Measurements from ENCODE around the gene CDK16.

DNA sequence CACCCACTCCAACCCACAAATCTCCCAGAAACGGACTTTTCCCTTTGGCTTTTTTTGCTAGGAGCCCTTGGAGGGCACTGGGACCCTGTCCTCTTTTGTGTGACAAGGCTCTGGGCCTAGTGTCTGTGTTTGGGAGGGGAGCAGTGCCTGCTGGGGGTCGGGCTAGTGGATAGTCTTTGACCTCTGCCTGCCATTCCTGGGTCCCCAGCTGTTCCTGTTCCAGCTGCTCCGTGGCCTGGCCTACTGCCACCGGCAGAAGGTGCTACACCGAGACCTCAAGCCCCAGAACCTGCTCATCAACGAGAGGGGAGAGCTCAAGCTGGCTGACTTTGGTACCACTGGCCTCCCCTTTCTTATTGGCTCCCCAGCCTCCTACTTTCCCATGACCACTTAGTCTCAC is 7.6 kb downstream of the CDK16 start:
- TF ChIP-seq, protein P1, sequence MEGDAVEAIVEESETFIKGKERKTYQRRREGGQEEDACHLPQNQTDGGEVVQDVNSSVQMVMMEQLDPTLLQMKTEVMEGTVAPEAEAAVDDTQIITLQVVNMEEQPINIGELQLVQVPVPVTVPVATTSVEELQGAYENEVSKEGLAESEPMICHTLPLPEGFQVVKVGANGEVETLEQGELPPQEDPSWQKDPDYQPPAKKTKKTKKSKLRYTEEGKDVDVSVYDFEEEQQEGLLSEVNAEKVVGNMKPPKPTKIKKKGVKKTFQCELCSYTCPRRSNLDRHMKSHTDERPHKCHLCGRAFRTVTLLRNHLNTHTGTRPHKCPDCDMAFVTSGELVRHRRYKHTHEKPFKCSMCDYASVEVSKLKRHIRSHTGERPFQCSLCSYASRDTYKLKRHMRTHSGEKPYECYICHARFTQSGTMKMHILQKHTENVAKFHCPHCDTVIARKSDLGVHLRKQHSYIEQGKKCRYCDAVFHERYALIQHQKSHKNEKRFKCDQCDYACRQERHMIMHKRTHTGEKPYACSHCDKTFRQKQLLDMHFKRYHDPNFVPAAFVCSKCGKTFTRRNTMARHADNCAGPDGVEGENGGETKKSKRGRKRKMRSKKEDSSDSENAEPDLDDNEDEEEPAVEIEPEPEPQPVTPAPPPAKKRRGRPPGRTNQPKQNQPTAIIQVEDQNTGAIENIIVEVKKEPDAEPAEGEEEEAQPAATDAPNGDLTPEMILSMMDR (conservative IDR thresholded peaks at IDR 0.05 in 1 of 2, IDR thresholded peaks at IDR 0.05 in 1 of 2; ENCODE audit: extremely low read depth in 1 of 2, insufficient read depth in 1 of 2, low read depth in 1 of 2, low read length in 2 of 2) = no peak
- no peak for TF ChIP-seq EZH2 (IDR thresholded peaks at IDR 0.05; ENCODE audit: borderline replicate concordance, low read length)

Measured in mammary epithelial cell (primary cell).